SK-N-SH treated with all-trans-retinoic acid at 6 μM for 48 hours (cell line): Measurements from ENCODE around the gene RPS6KA2.

ENCODE experiments used
- ATAC-seq: fragments of 200-7000 bp; cut with Tn5 transposase; 3 replicates; pipeline ENCODE4 v1.9.1; 2020; ENCODE audit warnings: mild to moderate bottlenecking, moderate library complexity
- ARNTL ChIP-seq: fragments of 450-650 bp; formaldehyde crosslinking; IDR thresholded peaks from 2 replicates; pipeline ENCODE4 v1.5.0; 2020; ENCODE audit warnings: low read depth, mild to moderate bottlenecking, moderate library complexity, borderline replicate concordance
- BACH2 ChIP-seq: fragments of 250-450 bp; sonication (Bioruptor Pico); IDR thresholded peaks from 2 replicates; pipeline ENCODE4 v1.9.0; 2021; ENCODE audit warnings: mild to moderate bottlenecking, borderline replicate concordance
- CREB5 ChIP-seq: fragments of 250-450 bp; sonication (Bioruptor Pico); IDR thresholded peaks from 2 replicates; pipeline ENCODE4 v1.5.1; 2020; ENCODE audit warnings: low read depth, mild to moderate bottlenecking, moderate library complexity
- CSDC2 ChIP-seq: fragments of 250-450 bp; sonication (Bioruptor Pico); IDR thresholded peaks from 2 replicates; pipeline ENCODE4 v1.5.0; 2020; ENCODE audit warnings: mild to moderate bottlenecking, moderate library complexity
- CSRNP3 ChIP-seq: fragments of 250-450 bp; sonication (Bioruptor Pico); IDR thresholded peaks from 2 replicates; pipeline ENCODE4 v1.5.1; 2021; ENCODE audit warnings: mild to moderate bottlenecking, moderate library complexity
- ESRRG ChIP-seq: fragments of 250-450 bp; sonication (Bioruptor Pico); IDR thresholded peaks from 2 replicates; pipeline ENCODE4 v1.6.1; 2021; ENCODE audit warnings: mild to moderate bottlenecking
- GLIS3 ChIP-seq: fragments of 250-450 bp; sonication (Bioruptor Pico); IDR thresholded peaks from 2 replicates; pipeline ENCODE4 v1.5.0; 2020; ENCODE audit warnings: mild to moderate bottlenecking, moderate library complexity
- ISL1 ChIP-seq: fragments of 250-450 bp; sonication (Bioruptor Pico); IDR thresholded peaks from 2 replicates; pipeline ENCODE4 v2.1.2; 2022; ENCODE audit warnings: mild to moderate bottlenecking, moderate library complexity
- RARB ChIP-seq: fragments of 250-450 bp; sonication (Bioruptor Pico); IDR thresholded peaks from 2 replicates; pipeline ENCODE4 v1.8.0; 2021; ENCODE audit warnings: mild to moderate bottlenecking, moderate library complexity
- SNAI2 ChIP-seq: fragments of 250-450 bp; sonication (Bioruptor Pico); IDR thresholded peaks from 2 replicates; pipeline ENCODE4 v1.5.0; 2020; ENCODE audit warnings: mild to moderate bottlenecking, moderate library complexity
- TCF4 ChIP-seq: fragments of 250-450 bp; sonication (Bioruptor Pico); IDR thresholded peaks from 2 replicates; pipeline ENCODE4 v1.8.0; 2021; ENCODE audit warnings: mild to moderate bottlenecking, moderate library complexity, borderline replicate concordance
- TOX ChIP-seq: fragments of 250-450 bp; sonication (Bioruptor Pico); IDR thresholded peaks from 2 replicates; pipeline ENCODE4 v1.8.0; 2021; ENCODE audit warnings: mild to moderate bottlenecking, moderate library complexity, borderline replicate concordance
- TSHZ2 ChIP-seq: fragments of 250-450 bp; sonication (Bioruptor Pico); IDR thresholded peaks from 2 replicates; pipeline ENCODE4 v1.5.0; 2020; ENCODE audit warnings: mild to moderate bottlenecking, moderate library complexity
- ZC3H10 ChIP-seq: fragments of 250-450 bp; sonication (Bioruptor Pico); IDR thresholded peaks from 2 replicates; pipeline ENCODE4 v1.5.1; 2021; ENCODE audit warnings: mild to moderate bottlenecking, moderate library complexity
- ZFP3 ChIP-seq: fragments of 250-450 bp; sonication (Bioruptor Pico); IDR thresholded peaks from 2 replicates; pipeline ENCODE4 v1.5.0; 2020; ENCODE audit warnings: mild to moderate bottlenecking, moderate library complexity
- ZFP30 ChIP-seq: fragments of 450-650 bp; formaldehyde crosslinking; IDR thresholded peaks from 2 replicates; pipeline ENCODE4 v1.5.0; 2022; ENCODE audit warnings: mild to moderate bottlenecking, moderate library complexity
- ZNF565 ChIP-seq: fragments of 450-650 bp; formaldehyde crosslinking; conservative IDR thresholded peaks from 2 replicates; pipeline ENCODE4 v1.5.0; 2020; ENCODE audit warnings: low read depth, mild to moderate bottlenecking, moderate library complexity
- ZNF8 ChIP-seq: fragments of 450-650 bp; formaldehyde crosslinking; IDR thresholded peaks from 2 replicates; pipeline ENCODE4 v1.5.0; 2020; ENCODE audit warnings: mild to moderate bottlenecking, moderate library complexity
- TF ChIP-seq, protein P1 (sequence below): fragments of 250-450 bp; sonication (Bioruptor Pico); IDR thresholded peaks from 2 replicates; pipeline ENCODE4 v1.8.0; 2021; ENCODE audit warnings: low read depth, mild to moderate bottlenecking, moderate library complexity, borderline replicate concordance

Gene RPS6KA2

GRCh38 chr6:166446146-166446545 lies 180.9 kb downstream of the RPS6KA2 start (continued):
- no peak for TF ChIP-seq RARB (CRISPR knock-in tag)
- TF ChIP-seq, protein P1, sequence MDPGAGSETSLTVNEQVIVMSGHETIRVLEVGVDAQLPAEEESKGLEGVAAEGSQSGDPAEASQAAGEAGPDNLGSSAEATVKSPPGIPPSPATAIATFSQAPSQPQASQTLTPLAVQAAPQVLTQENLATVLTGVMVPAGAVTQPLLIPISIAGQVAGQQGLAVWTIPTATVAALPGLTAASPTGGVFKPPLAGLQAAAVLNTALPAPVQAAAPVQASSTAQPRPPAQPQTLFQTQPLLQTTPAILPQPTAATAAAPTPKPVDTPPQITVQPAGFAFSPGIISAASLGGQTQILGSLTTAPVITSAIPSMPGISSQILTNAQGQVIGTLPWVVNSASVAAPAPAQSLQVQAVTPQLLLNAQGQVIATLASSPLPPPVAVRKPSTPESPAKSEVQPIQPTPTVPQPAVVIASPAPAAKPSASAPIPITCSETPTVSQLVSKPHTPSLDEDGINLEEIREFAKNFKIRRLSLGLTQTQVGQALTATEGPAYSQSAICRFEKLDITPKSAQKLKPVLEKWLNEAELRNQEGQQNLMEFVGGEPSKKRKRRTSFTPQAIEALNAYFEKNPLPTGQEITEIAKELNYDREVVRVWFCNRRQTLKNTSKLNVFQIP: no peak
- no peak for TF ChIP-seq TOX
- no peak for TF ChIP-seq ARNTL (CRISPR knock-in tag)
- TF ChIP-seq ISL1 (CRISPR knock-in tag): no peak
- no peak for TF ChIP-seq ZNF565 (CRISPR knock-in tag)
- no peak for TF ChIP-seq TCF4 (CRISPR knock-in tag)
- TF ChIP-seq BACH2: no peak

GRCh38 chr6:166444446-166444845 lies 182.6 kb downstream of the RPS6KA2 start:
- no peak for ATAC-seq
- TF ChIP-seq RARB (CRISPR knock-in tag) (no peak), CREB5 (CRISPR knock-in tag) (no peak), TSHZ2 (CRISPR knock-in tag) (no peak), SNAI2 (CRISPR knock-in tag) (no peak), ZFP3 (no peak)
- TF ChIP-seq, protein P1: no peak

DNA sequence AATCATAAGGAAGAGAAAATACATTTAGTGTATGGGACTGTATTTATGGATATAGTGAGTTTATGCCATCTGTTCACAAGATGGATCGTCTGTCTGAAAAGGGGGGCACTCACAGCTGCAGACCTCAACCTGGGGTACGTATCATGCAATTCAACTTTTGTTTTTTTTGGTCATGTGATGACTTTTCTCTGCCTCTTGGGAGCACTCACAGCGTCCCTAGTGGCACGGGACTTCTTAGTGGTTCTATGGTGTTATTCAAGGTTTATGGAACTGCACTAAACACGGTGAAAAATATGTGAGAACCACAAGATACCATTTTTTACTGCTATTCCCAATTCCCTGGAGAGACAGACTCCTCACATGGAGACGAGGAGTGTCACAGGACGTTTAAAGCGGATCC lies 183.9 kb downstream of the RPS6KA2 start:
- TF ChIP-seq, protein P1: no peak
- TF ChIP-seq CSRNP3 (no peak), ZNF8 (CRISPR knock-in tag) (no peak), BACH2 (no peak), ZC3H10 (CRISPR knock-in tag) (no peak), CREB5 (CRISPR knock-in tag) (no peak), TOX (no peak), ZFP30 (no peak), ESRRG (CRISPR knock-in tag) (no peak), ARNTL (CRISPR knock-in tag) (no peak), CSDC2 (CRISPR knock-in tag) (no peak), GLIS3 (no peak), ZNF565 (CRISPR knock-in tag) (no peak)
- no peak for ATAC-seq
